Subcutaneous abdominal adipose tissue (tissue), 5 donors: ENCODE measurements around the gene RAB5IF.

ENCODE experiments used
- H3K27ac ChIP-seq: one replicate; pipeline ENCODE4 v1.7.0; 2013; ENCODE audit warnings: low read depth, mild to moderate bottlenecking, inconsistent platforms, low read length, moderate library complexity
- H3K27me3 ChIP-seq, 5 donors: one replicate each; pipeline ENCODE4 v1.7.0; 2013; ENCODE audit warnings: low read length in 5 of 5, inconsistent platforms in 1 of 5; ENCODE audit not compliant: control insufficient read depth in 5 of 5, insufficient read depth in 4 of 5
- H3K36me3 ChIP-seq, 5 donors: one replicate each; pipeline ENCODE4 v1.7.0; 2013; ENCODE audit warnings: low read length in 5 of 5; ENCODE audit not compliant: control insufficient read depth in 5 of 5, insufficient read depth in 5 of 5
- H3K4me1 ChIP-seq, 5 donors: one replicate each; pipeline ENCODE4 v1.7.0; 2013; ENCODE audit warnings: low read length in 5 of 5, mild to moderate bottlenecking in 3 of 5, moderate library complexity in 1 of 5; ENCODE audit not compliant: control insufficient read depth in 5 of 5, insufficient read depth in 5 of 5
- H3K4me3 ChIP-seq, 5 donors: one replicate each; pipeline ENCODE4 v1.7.0; 2013; ENCODE audit warnings: low read length in 5 of 5, low read depth in 1 of 5
- H3K9ac ChIP-seq, 5 donors: one replicate each; pipeline ENCODE4 v1.7.0; 2013; ENCODE audit warnings: low read length in 5 of 5, mild to moderate bottlenecking in 4 of 5, moderate library complexity in 3 of 5
- H3K9me3 ChIP-seq, 5 donors: one replicate each; pipeline ENCODE4 v1.7.0; 2013; ENCODE audit warnings: low read length in 5 of 5; ENCODE audit not compliant: control insufficient read depth in 5 of 5
- donor health status: healthy.
- donor health status: healthy.
- donor health status: healthy.
- donor health status: healthy.
- donor health status: healthy.

RAB5IF gene

DNA sequence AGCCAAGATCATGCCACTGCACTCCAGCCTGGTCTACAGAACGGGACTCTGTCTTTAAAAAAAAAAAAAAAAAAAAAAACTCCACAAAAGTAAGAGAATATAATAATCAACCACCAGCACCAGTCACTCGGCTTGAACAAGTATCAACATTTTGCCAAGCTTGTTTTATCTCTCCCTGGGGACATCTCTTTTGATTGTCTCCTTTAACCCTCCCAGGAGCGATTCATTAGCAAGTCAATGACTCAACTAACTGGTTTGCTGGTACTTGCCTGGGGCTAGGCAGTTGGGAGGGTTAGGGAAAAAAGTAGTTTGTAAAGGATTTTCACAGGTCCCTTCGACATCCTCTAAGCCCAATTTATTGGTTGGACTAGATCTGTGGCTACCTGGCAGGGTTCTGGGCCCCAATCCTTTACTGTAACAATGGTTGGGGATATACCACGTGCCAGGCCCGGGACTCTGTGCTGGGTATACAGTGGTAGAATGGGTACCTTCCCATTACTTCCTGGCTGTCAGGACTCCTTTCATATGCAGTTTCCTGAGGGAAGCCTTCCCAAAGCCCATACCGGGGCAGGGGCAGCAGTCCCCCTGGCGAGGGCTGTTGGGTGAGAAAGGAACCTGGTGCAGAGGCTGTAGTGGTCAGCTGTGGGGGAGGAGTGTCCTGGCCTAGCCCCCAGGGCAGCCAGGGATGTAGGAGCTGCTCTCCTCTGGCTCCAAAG is 20.0 kb upstream of the RAB5IF start:
- Histone ChIP-seq H3K9ac (no peak overlapping the region), H3K9me3 (no peaks in the 10 kb centered on the region), H3K4me3 (no peak overlapping the region), H3K27ac (no peak overlapping the region), H3K27me3 (no peaks in the 10 kb centered on the region), H3K4me1 (peaks cover 3 to 16% (median 11%) of the 10 kb centered on the region in 5 donors), H3K36me3 (peaks cover 0 to 25% (median 17%) of the 10 kb centered on the region in 5 donors)

GRCh38 chr20:36587388-36588070 is 18.1 kb upstream of the RAB5IF start:
- Histone ChIP-seq H3K27ac (no peak overlapping the region), H3K4me3 (no peak overlapping the region), H3K9me3 (no peaks in the 10 kb centered on the region), H3K36me3 (peaks cover 0 to 23% (median 13%) of the 10 kb centered on the region in 5 donors), H3K9ac (no peak overlapping the region), H3K4me1 (peaks cover 3 to 20% (median 11%) of the 10 kb centered on the region in 5 donors), H3K27me3 (no peaks in the 10 kb centered on the region)

- H3K36me3 ChIP-seq, result peaks cover 0 to 19% (median 13%) of the 10 kb centered on the region in 5 donors
- peaks cover 3 to 20% (median 10%) of the 10 kb centered on the region in 5 donors for H3K4me1 ChIP-seq
- no peak overlapping the region for H3K27ac ChIP-seq
These were observed 14.3 kb upstream of the RAB5IF start for GRCh38 chr20:36591281-36591680.

DNA sequence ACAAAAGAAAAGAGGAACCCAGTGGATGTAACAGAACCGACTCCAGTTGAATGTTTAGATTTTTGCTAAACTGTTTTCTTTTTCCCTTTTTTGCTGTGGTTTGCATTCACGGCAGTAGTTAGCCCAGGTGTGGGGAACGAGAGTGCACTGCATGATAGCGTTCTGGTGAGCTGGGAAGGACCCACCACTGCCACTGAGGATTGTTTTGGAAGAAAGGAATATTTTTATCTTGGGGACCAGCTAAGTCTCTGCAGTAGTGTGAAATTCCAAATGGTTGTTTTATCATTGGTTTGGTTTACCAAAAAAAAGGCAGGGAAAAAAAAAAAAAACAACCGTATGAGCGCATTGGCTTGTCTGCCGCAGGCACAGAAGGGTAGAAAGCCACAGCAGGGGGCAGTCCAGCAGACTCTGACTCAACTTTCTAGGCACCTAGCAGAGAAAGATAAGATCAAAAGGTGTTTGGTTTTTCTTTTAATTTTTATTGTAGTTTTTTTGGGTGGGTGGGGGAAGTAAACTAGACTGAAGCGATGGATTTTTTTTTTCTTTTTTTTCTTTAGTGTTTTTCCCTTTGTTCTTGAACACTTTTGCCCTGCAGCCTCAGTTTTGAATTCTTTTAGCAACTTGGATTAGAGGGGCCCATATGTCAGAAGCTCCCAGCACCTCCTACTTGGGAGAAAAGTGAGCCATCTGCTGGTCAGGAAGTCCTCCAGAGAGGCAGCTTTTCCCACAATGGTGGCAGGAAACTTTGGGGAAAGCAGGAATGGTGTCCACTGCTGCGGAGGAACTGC is 13.5 kb upstream of the RAB5IF start:
- Histone ChIP-seq H3K9me3 (no peaks in the 10 kb centered on the region), H3K4me1 (peaks cover 3 to 15% (median 5%) of the 10 kb centered on the region in 5 donors), H3K27me3 (no peaks in the 10 kb centered on the region), H3K9ac (no peak overlapping the region), H3K36me3 (peaks cover 0 to 19% (median 13%) of the 10 kb centered on the region in 5 donors), H3K27ac (no peak overlapping the region), H3K4me3 (no peak overlapping the region)

More at GRCh38 chr20:36591281-36591680, 14.3 kb upstream of the RAB5IF start:
- no peak overlapping the region for H3K4me3 ChIP-seq
- H3K9ac ChIP-seq, result no peak overlapping the region
- no peaks in the 10 kb centered on the region for H3K9me3 ChIP-seq
- no peaks in the 10 kb centered on the region for H3K27me3 ChIP-seq

GRCh38 chr20:36593347-36593929 is 12.1 kb upstream of the RAB5IF start:
- H3K36me3 ChIP-seq, result peaks cover 0 to 19% (median 11%) of the 10 kb centered on the region in 5 donors
- H3K4me1 ChIP-seq, result peaks cover 0 to 9% (median 0%) of the 10 kb centered on the region in 5 donors
- H3K4me3 ChIP-seq, result no peak overlapping the region
- H3K9me3 ChIP-seq, result no peaks in the 10 kb centered on the region
- H3K27me3 ChIP-seq, result no peaks in the 10 kb centered on the region
- no peak overlapping the region for H3K9ac ChIP-seq
- no peak overlapping the region for H3K27ac ChIP-seq

DNA sequence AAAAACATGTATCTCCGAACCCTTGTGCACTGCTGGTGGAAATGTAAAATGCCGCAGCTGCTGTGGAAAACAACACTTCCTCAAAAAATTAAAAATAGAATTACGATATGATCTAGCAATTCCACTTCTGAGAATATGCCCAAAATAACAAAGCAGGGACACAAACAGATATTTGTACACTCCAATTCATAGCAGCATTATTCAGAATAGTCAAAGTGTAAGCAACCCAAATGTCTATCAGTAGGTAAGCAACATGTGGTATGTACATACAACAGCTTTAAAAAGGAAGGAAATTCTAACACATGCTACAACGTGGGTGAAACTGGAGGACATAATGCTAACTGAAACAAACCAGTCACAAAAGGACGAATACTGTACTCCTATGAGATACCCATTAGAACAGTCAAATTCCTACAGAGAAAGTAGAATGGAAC is 5.7 kb upstream of the RAB5IF start:
- Histone ChIP-seq H3K4me1 (peaks cover 0 to 11% (median 4%) of the 10 kb centered on the region in 5 donors), H3K27ac (no peak overlapping the region), H3K9me3 (no peaks in the 10 kb centered on the region), H3K4me3 (no peak overlapping the region), H3K27me3 (no peaks in the 10 kb centered on the region), H3K36me3 (no peaks in the 10 kb centered on the region), H3K9ac (peak overlapping the region in 1 of 5 donors; percentile 11)

DNA sequence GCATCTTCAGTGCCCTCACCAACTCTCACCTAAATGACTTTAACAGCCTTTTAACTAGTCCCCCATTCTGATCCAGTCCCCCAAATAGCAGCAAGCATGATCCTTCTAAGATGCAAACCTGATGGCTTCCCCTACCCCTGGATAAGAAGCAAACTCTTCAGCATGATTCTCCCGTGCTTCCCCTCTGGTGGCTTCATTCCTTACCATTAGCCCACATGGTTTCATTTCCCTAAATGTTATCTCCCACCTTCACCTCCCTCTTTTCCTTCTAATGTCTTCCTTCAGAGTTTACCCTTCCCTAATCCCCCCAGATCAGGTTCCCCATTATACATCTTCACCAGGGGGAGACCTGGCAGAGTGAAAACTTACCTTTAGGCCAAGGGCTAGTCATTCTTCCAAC is 4.0 kb upstream of the RAB5IF start:
- H3K9me3 ChIP-seq, result no peaks in the 10 kb centered on the region
- peaks cover under 1 to 22% (median 13%) of the 10 kb centered on the region in 5 donors for H3K4me1 ChIP-seq
- H3K27me3 ChIP-seq, result no peaks in the 10 kb centered on the region
- H3K27ac ChIP-seq, result no peak overlapping the region
- H3K36me3 ChIP-seq, result no peaks in the 10 kb centered on the region
- no peak overlapping the region for H3K4me3 ChIP-seq
- no peak overlapping the region for H3K9ac ChIP-seq

GRCh38 chr20:36604952-36605398 is 604 bp upstream of the RAB5IF start:
- Histone ChIP-seq H3K4me3 (peak overlapping the region; percentile 65 to 98 (median 77)), H3K36me3 (peaks cover 0 to 22% (median 20%) of the 10 kb centered on the region in 5 donors), H3K9ac (peak overlapping the region; percentile 79 to 87 (median 82)), H3K27me3 (no peaks in the 10 kb centered on the region), H3K9me3 (no peaks in the 10 kb centered on the region), H3K4me1 (peaks cover 4 to 30% (median 28%) of the 10 kb centered on the region in 5 donors), H3K27ac (peak overlapping the region; percentile 92)

DNA sequence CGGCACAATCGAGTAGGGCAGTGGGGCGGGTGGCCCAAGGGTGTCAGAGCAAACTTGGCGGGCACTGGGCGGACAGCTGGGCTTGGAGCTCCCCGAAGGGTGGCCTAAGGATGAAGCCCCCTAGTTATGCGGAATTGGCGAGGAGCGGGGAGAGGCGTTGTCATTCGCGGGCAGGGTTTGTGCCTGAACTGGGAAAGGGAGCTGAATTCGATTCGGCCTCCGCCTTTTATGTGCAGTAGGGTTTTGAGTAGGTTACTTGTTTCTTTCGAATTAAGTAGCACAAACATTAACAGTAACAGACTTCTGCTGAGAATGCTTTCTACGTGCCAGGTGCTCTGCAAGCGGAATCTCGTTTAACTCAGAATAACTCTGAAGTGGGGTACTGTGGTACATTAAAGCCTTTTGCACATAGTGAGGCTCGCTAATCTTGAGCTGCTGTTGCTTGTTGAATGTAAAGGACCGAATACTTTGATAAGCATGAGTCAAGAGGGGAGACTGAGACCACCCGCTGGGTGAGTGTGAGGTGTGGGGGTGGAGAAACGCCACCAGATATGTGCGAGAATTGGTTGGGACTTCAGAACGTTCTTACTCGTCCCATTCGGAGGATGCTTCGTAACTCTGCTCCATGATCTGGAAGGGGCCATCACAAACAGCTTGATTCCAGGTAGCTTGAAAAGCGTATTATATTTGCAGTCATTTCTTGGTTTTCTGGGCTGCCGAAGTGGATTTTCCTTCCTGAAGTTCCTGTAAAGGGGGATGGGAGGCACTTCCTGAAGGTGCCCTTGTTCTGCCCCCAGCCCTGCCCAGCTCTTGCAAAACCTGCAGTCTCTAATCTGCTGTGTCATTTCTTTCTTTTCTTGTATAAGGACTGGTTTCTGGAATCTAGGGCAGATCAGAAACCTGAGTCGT is 833 bp downstream of the RAB5IF start:
- Histone ChIP-seq H3K4me1 (peaks cover 4 to 30% (median 28%) of the 10 kb centered on the region in 5 donors), H3K27ac (peak overlapping the region; percentile 92), H3K9me3 (no peaks in the 10 kb centered on the region), H3K36me3 (peaks cover 3 to 37% (median 33%) of the 10 kb centered on the region in 5 donors), H3K27me3 (no peaks in the 10 kb centered on the region), H3K9ac (peak overlapping the region; percentile 87 to 99 (median 92)), H3K4me3 (peak overlapping the region; percentile 76 to 98 (median 96))
